Fibroblast of mammary gland (primary cell): ENCODE data around the gene TBC1D1.
A peak's percentile ranks its signal among the peaks of the same experiment; 100 is the strongest.

Experiments used
- DNase-seq: peaks from one replicate; pipeline ENCODE4 v3.0.0-alpha.2; 2010; ENCODE audit warnings: low read depth
- H3K4me3 ChIP-seq: 2 replicates; pipeline ENCODE4 v1.5.1; 2011; ENCODE audit warnings: low read depth, mild to moderate bottlenecking, low read length, moderate library complexity; ENCODE audit not compliant: control insufficient read depth
- TF ChIP-seq, protein P1 (sequence below): conservative IDR thresholded peaks from 2 replicates; pipeline ENCODE4 v1.5.1; 2011; ENCODE audit warnings: low read depth, low read length, inconsistent platforms; ENCODE audit not compliant: control insufficient read depth, insufficient read depth

Gene TBC1D1

DNA sequence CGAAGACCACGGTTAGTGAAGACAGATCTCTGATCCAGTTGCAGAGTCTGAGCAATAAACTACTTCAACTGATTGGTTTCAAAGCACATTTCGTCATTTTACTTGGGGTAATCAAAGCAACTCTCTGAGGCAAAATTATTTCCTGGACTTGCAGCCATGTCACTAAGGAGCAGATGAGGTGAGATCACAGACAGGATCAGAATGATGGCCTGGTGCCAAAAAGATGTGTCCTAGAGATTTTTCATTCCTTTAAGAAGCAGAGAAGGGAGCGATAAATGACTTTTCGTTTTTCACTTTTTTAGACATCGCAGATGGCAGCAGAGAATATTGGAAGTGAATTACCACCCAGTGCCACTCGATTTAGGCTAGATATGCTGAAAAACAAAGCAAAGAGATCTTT lies 153.2 kb downstream of the TBC1D1 start:
- DNase-seq, result no peak

DNA sequence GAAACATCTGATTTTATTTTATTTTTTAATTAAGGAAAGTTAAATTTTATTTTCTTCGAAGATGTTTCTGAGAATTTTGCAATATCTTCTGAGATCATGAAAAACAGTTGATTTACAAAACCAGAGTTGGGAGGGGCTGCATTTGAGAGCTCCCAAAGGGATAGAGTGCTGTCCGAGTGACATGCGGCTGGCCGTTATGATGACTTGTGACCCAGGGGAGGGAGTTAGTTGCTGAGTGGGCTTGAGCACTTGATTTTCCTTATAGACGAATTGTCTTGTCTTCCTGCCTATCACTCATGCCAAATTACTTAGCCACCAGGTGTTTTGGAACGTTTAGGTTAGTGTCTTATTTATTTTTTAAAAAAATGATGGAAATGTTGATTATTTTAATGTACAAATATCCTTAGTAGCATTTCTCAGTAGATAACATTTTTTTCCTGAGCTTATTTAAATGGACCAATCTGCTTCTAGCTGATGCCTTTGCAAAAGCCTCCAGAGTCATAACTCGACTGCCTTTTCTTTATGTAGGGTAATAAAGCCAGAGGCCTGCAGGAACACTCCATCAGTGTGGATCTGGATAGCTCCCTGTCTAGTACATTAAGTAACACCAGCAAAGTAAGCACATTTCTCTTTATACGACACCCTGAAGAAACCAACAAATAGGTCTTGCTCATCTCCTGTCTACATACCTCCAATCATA lies 154.6 kb downstream of the TBC1D1 start:
- TF ChIP-seq, protein P1, sequence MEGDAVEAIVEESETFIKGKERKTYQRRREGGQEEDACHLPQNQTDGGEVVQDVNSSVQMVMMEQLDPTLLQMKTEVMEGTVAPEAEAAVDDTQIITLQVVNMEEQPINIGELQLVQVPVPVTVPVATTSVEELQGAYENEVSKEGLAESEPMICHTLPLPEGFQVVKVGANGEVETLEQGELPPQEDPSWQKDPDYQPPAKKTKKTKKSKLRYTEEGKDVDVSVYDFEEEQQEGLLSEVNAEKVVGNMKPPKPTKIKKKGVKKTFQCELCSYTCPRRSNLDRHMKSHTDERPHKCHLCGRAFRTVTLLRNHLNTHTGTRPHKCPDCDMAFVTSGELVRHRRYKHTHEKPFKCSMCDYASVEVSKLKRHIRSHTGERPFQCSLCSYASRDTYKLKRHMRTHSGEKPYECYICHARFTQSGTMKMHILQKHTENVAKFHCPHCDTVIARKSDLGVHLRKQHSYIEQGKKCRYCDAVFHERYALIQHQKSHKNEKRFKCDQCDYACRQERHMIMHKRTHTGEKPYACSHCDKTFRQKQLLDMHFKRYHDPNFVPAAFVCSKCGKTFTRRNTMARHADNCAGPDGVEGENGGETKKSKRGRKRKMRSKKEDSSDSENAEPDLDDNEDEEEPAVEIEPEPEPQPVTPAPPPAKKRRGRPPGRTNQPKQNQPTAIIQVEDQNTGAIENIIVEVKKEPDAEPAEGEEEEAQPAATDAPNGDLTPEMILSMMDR, result no peak
- H3K4me3 ChIP-seq, result no peak overlapping the region
- DNase-seq, result no peak

More for the DNA sequence above, 153.2 kb downstream of the TBC1D1 start:
- no peak overlapping the region for H3K4me3 ChIP-seq
- TF ChIP-seq, protein P1, result no peak

DNA sequence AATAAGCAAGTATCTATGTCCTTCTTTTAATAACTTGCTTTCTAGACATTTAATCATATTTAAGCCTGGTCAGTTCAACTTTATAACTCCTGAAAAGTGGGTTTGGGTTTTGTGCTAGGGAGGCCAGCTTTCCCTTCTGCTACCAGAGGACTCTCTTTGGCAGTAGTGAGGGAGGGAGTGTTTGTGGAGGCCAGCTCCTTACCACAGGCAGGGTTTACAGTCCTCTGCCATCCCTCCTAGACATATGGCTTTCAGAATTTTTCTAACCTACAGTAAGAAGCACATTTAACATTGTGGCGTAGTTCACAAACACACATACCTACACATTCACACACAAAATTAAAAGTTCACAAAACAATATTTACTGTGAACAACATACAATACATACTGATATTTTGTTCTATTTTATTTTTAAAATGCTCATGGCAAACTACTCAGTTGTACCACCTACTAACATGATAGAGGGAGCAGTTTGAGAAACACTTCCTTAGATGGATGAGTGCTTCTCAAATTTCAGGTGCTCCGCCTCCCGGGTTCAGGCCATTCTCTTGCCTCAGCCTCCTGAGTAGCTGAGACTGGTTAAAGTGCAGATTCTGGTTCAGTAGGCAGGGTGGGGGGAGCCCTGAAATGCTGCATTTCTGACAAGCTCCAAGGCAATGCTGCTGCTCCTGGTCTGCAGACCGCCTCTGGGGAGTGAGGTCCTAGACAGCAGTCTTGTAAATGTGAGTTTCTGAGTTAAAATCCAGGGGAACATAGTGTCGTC lies 156.0 kb downstream of the TBC1D1 start:
- H3K4me3 ChIP-seq, result no peak overlapping the region
- TF ChIP-seq, protein P1, result no peak
- peak; percentile 45 for DNase-seq

DNA sequence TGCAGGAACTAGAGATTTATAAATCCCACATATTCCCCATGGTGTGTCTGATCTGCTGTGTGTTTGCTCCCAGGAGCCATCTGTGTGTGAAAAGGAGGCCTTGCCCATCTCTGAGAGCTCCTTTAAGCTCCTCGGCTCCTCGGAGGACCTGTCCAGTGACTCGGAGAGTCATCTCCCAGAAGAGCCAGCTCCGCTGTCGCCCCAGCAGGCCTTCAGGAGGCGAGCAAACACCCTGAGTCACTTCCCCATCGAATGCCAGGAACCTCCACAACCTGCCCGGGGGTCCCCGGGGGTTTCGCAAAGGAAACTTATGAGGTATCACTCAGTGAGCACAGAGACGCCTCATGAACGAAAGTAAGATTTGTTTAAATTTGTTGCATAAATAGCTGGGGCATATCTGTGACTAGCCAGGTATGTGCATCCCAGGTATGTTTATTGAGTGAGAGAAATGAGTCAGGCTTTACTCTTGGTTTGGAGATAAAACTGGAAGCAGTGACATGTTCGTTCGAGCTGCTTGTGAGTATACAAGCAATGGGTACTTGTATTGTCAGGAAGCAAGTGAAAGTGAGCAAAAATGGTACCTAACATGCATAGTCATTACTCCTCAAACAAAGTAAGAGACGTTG lies 158.8 kb downstream of the TBC1D1 start:
- H3K4me3 ChIP-seq, result no peak overlapping the region
- TF ChIP-seq, protein P1, result no peak
- DNase-seq, result no peak

DNA sequence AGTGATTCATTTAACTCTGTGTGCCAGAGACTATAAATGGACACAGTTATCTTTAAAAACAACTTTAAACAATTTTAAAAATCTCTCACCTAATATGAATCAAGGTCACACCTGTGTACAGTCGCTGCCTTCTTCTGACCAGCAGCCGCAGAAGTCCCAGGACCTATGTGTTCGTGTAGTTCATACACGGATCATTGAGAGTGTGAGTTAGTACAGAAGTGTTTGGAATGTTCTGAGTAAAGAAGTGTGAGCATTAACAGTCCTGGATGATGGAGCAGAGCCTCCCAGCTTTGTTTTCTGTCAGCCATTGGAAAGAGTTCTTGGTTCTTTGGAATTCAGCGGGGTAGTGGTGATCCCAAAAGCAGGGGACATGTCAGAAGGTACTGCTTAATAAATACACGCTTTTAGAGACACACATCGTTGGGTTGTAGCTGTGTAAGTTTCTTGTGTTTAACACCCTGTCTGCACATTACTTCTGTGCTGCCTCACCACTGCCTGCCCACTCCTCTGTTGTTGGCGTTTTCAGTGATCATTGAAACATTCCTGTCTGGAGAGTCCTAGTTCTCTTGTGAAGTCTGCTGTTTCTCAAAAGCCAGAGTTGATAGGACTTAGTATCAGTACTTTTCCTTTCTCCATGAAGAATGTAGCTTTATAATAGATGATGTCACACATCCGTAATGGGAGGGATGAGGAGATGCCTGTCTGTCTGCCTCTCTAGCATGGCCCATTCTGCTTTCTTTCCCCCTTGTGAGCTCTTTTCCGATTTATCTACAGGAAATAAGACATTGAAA lies 159.9 kb downstream of the TBC1D1 start:
- TF ChIP-seq, protein P1, result no peak
- no peak for DNase-seq
- no peak overlapping the region for H3K4me3 ChIP-seq

DNA sequence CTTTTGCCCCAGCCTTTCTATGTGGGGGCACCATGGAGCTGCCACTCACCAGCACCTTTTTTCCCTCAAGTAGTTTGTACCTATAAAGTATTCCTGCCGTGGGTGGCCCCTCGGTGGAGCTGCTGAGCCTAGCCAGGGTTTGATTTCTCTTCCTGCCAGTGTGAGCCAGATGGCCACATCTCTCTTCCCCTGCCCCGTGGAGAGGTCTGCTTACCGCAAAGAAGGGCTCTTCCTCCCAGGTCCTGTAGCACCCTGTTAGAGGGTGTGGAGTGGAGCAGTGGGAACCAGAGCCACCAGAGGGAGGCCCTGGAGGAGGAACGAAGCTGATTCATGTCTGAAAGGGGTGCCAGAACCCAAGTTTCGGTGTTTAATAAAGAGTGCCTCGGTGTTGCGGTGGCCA lies 164.7 kb downstream of the TBC1D1 start:
- DNase-seq, result no peak
- H3K4me3 ChIP-seq, result no peak overlapping the region
- TF ChIP-seq, protein P1, result peak; percentile 16
